Heart right ventricle (tissue), 16 donors: ENCODE measurements around the gene MAN1A1. TPM values are rescaled to one million over a fixed set of nuclear protein-coding genes. Genes with fewer than 3 reads are reported as not detected.
"Not testable (repeated sequence)": the region's sequence is repeated elsewhere in the genome, so short reads cannot be mapped to it uniquely, and the experiment has no call there.

Experiments used
- ATAC-seq, 8 donors: fragments of 200-7000 bp; cut with Tn5 transposase; one replicate each; pipeline ENCODE4 v1.9.1; 2020; ENCODE audit warnings: mild to moderate bottlenecking in 8 of 8, moderate library complexity in 8 of 8, moderate number of reproducible peaks in 1 of 8
- DNase-seq, 2 donors: peaks; one replicate each; pipeline ENCODE4 v3.0.0-alpha.2; 2020
- H3K27ac ChIP-seq, 10 donors: fragments of 200-600 bp; sonication (generic) in 2 of 10; one replicate each; pipeline versions ENCODE4 v1.5.0 to v1.8.0; 2020 to 2022; ENCODE audit warnings: mild to moderate bottlenecking in 3 of 10
- H3K27me3 ChIP-seq, 7 donors: fragments of 200-600 bp; one replicate each; pipeline ENCODE4 v1.8.0; 2021 to 2022; ENCODE audit warnings: mild to moderate bottlenecking in 2 of 7
- H3K36me3 ChIP-seq, 9 donors: fragments of 200-600 bp; sonication (generic) in 1 of 9; one replicate each; pipeline versions ENCODE4 v1.5.0 to v1.8.0; 2020 to 2022; ENCODE audit warnings: mild to moderate bottlenecking in 2 of 9
- H3K4me1 ChIP-seq, 9 donors: fragments of 200-600 bp; sonication (generic) in 1 of 9; one replicate each; pipeline versions ENCODE4 v1.5.0 to v1.8.0; 2020 to 2022; ENCODE audit warnings: mild to moderate bottlenecking in 4 of 9
- H3K4me3 ChIP-seq, 10 donors: fragments of 200-600 bp; sonication (generic) in 2 of 10; one replicate each; pipeline versions ENCODE4 v1.5.0 to v1.8.0; 2020 to 2022; ENCODE audit warnings: mild to moderate bottlenecking in 7 of 10, moderate library complexity in 2 of 10
- H3K9me3 ChIP-seq, 11 donors: fragments of 200-600 bp in 10 of 11; sonication (generic) in 2 of 11; one replicate each; pipeline versions ENCODE4 v1.5.0 to v1.8.0; 2013 to 2022; ENCODE audit warnings: mild to moderate bottlenecking in 2 of 11, control low read depth in 1 of 11, moderate library complexity in 1 of 11
- WGBS, 2 donors: extraction: QIAGEN DNeasy Blood & Tissue Kit; methylation state at CpG; one replicate each; pipeline ENCODE4 v1.1.7; 2013; ENCODE audit warnings: inconsistent platforms in 1 of 2; 5-methylcytosine and 5-hydroxymethylcytosine counted together
- intact Hi-C, 10 donors: fragments of 100-400 bp; cut with DNase I; formaldehyde crosslinking; loops; one replicate each; pipeline versions ENCODE4 v1.11.1 to v1.14.2; 2022
- polyA plus RNA-seq, 2 donors: library from polyadenylated mRNA; stranded (reverse); fragments of 200-250 nt; gene quantifications; one replicate each; pipeline ENCODE4 v1.2.3, GENCODE V29; 2013
- total RNA-seq, 10 donors: library from RNA; stranded (reverse); fragmentation: NEBNext Ultra II Directional in 3 of 10; extraction: Animal tissue kit (Norgen Biotek cat#: 25700) in 3 of 10; gene quantifications; one replicate each; pipeline versions ENCODE4 v1.2.1 to v1.2.4, GENCODE V29; 2021 to 2023
- TF ChIP-seq, protein P1 (sequence below), 9 donors: fragments of 200-600 bp; sonication (generic) in 2 of 9; IDR thresholded peaks; one replicate each; pipeline versions ENCODE4 v1.5.0 to v1.8.0; 2021 to 2022; ENCODE audit warnings: antibody characterized with exemption in 9 of 9, mild to moderate bottlenecking in 5 of 9, moderate library complexity in 1 of 9
- donor health status: Arrhythmogenic right ventricular cardiomyopathy.
- donor health status: ischemic (EF 13 %, LVEDD 7.1; RV severe dilation, severe dysfunction).
- donor health status: healthy with polysubstance abuse.
- donor health status: DM: no; HTN: yes; CAD: no.
- donor health status: DM: no; HTN: no; CAD: no.
- donor health status: ischemic (EF 25% LVEDD 6.9; RV normal size, moderate dysfunction).
- donor health status: ischemic (EF 25% LVEDD 5.7; RV mildly dilated, moderate dysfunction).
- donor health status: healthy.
- donor health status: DM: yes; HTN: yes; CAD: no.
- donor health status: Ischemic cardiomyopathy.
- donor health status: ischemic (EF 35%, LVEDD 5.7; RV mildly dilated, moderate dysfunction).
- donor health status: nonischemic (EF 11% LVEDD 7.7; RV severe dilation, severe dysfunction).
- donor health status: DM: yes; HTN: yes; CAD: no.
- donor health status: PGD.
- donor health status: ischemic (EF 29% LVEDD 5.4; RV normal size, mild dysfunction).
- donor health status: nonischemic (EF 23%, LVEDD 6.1; RV moderate dilation, normal function).

The MAN1A1 gene
- total and polyA plus RNA-seq, 12 donors = 6.2 to 22.0 (median 10.2) TPM

DNA sequence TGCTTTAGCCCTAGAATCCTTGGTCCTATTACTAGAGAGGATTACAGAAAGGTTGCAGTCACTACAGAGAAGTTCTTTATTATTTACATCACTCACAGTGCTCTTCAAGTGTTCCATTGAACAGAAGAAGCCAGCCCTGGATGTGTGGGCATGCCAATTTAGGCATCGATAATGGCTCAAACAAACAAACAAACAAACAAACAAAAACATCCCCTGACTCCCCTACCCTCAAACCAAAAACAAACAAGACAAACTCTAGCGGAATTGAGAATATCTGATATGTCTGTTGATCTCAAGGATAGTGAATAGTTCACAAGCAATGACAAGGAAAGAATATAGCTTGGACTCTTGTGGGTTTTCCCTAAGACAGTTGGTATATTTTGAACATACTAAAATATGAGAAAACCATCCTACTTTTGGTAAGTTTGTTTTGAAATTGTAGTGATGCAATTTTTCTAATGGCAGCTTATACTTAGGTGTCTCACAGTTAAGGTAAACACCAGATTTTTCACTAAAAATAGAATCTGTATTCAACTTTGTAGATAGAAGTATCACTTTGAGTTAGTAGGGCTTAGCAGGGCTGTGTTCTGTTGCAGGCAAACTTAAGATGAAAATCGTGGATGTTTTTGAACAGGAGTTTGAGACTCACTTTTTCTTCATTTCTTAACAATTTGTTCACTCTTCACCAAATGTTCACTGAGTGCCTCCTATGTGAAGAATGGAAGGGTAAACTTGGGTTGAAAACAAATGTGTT, 178.3 kb downstream of the MAN1A1 start:
- DNase-seq (no peak), ATAC-seq (no peak)
- Histone ChIP-seq H3K27ac (no peak overlapping the region), H3K9me3 (no peaks in the 10 kb centered on the region), H3K4me1 (peaks cover 0 to 22% (median 9%) of the 10 kb centered on the region in 9 donors), H3K36me3 (no peaks in the 10 kb centered on the region), H3K4me3 (no peak overlapping the region), H3K27me3 (no peaks in the 10 kb centered on the region)
- intact Hi-C loops = loop anchor here in 2 of 10 donors (10.0 kb wide), 1 partner anchor 174 kb away; the partner anchor contains the start of gene MAN1A1 (in 2 of the 2)
- 70 to 77% methylated on average over 3 of the region's 3 CpGs for WGBS, 2 donors
- TF ChIP-seq, protein P1, sequence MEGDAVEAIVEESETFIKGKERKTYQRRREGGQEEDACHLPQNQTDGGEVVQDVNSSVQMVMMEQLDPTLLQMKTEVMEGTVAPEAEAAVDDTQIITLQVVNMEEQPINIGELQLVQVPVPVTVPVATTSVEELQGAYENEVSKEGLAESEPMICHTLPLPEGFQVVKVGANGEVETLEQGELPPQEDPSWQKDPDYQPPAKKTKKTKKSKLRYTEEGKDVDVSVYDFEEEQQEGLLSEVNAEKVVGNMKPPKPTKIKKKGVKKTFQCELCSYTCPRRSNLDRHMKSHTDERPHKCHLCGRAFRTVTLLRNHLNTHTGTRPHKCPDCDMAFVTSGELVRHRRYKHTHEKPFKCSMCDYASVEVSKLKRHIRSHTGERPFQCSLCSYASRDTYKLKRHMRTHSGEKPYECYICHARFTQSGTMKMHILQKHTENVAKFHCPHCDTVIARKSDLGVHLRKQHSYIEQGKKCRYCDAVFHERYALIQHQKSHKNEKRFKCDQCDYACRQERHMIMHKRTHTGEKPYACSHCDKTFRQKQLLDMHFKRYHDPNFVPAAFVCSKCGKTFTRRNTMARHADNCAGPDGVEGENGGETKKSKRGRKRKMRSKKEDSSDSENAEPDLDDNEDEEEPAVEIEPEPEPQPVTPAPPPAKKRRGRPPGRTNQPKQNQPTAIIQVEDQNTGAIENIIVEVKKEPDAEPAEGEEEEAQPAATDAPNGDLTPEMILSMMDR (IDR thresholded peaks at IDR 0.05) = no peak

DNA sequence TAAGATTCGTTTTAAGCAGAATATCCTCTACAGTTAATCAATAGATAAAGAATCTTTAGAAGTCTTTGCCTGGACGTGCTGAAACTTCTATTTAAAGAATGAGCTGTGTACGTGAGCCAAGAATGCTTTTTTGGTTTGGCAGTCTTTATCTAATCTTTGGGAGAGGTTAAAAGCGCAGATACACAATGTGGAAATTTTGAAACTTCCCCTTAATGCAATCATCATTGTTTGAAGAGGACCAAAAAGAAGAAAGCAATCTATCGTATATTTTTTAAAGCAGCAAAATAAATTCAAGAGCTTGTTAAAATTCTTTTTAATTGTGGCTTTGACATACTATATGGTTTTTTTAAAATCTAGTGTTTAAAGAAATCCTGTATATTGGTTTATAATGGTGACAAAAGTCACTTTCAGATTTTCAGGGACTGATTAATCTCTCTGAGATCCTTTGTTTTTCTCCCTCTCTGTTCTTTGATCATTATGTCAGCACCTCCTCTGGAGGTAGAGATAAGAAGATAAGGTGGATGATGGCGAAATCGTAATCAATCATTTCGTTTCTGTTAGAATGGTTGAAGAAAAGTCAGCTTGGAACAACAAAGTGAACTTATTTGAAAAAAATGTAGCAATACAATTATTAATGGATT, 179.0 kb downstream of the MAN1A1 start:
- TF ChIP-seq, protein P1 (IDR thresholded peaks at IDR 0.05) = no peak
- intact Hi-C loops = loop anchor here in 2 of 10 donors (10.0 kb wide), 1 partner anchor 174 kb away; the partner anchor contains the start of gene MAN1A1 (in 2 of the 2)
- no peaks in the 10 kb centered on the region for H3K27me3 ChIP-seq
- WGBS, 2 donors = 29 to 31% methylated on average over 8 of the region's 8 CpGs
- H3K9me3 ChIP-seq = no peaks in the 10 kb centered on the region
- H3K4me3 ChIP-seq = no peak overlapping the region
- H3K4me1 ChIP-seq = peaks cover 0 to 20% (median 9%) of the 10 kb centered on the region in 9 donors
- no peak for ATAC-seq
- no peak overlapping the region for H3K27ac ChIP-seq
- no peak for DNase-seq
- no peaks in the 10 kb centered on the region for H3K36me3 ChIP-seq

DNA sequence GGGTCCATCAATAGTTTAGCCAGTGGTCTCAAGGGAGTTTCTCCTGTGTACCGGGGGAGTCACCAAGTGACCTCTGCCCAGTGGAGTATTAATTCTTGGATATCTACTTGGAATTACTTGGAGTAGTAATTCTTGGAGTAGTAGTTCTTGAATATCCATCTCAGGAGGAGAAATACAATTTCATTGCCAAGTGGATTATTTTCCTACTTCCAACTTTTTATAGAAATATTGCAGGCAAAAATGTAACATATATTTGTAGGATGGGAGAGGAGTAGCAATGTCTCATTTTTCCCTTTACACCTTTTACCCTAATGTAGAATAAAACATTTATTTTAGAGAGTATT, 179.5 kb downstream of the MAN1A1 start:
- intact Hi-C loops = loop anchor here in 2 of 10 donors (10.0 kb wide), 1 partner anchor 175 kb away; the partner anchor contains the start of gene MAN1A1 (in 2 of the 2)

DNA sequence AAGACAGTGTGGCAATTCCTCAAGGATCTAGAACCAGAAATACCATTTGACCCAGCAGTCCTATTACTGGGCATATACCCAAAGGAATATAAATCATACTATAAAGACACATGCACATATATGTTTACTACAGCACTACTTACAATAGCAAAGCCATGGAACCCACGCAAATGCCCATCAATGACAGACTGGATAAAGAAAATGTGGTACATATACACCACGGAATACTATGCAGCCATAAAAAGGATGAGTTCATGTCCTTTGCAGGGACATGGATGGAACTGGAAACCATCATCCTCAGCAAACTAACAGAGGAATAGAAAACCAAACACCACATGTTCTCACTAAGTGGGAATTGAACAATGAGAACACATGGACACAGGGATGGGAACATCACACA, 180.2 kb downstream of the MAN1A1 start:
- peaks cover 0 to 17% (median 9%) of the 10 kb centered on the region in 9 donors for H3K4me1 ChIP-seq
- WGBS, 2 donors = 97 to 99% methylated on average over 2 of the region's 2 CpGs
- ATAC-seq, H3K27me3 ChIP-seq, H3K9me3 ChIP-seq, H3K4me3 ChIP-seq, DNase-seq, H3K36me3 ChIP-seq, intact Hi-C loops, H3K27ac ChIP-seq: not testable (repeated sequence)

More for the DNA sequence above, 179.5 kb downstream of the MAN1A1 start:
- TF ChIP-seq, protein P1 (IDR thresholded peaks at IDR 0.05) = no peak
- no peak overlapping the region for H3K4me3 ChIP-seq
- DNase-seq (no peak), ATAC-seq (no peak)
- no peaks in the 10 kb centered on the region for H3K36me3 ChIP-seq
- 67% methylated on average over 1 of the region's 1 CpG for WGBS, 2 donors
- no peaks in the 10 kb centered on the region for H3K27me3 ChIP-seq
- H3K9me3 ChIP-seq = no peaks in the 10 kb centered on the region
- no peak overlapping the region for H3K27ac ChIP-seq
- peaks cover 0 to 20% (median 9%) of the 10 kb centered on the region in 9 donors for H3K4me1 ChIP-seq
